Measurements from ENCODE around the gene GLI3.

DNA sequence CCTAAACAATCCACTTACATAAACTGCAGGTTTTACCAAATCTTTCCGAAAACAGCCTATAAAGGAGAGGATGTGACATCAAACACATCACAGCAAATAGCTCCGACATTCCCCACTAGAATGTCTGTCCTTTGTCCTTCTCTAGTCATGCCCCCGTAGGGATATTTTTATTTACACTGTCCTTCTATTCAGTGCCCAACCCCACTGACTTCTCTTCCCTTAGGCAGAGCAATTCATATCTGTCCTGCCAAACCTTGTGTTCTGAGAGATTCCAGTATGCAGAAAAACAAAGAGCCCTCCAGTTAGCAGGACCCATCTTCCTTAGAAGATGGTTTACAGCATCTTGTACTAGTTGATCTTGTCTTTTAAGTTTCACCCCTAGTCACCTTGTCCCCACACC is 5.4 kb upstream of the GLI3 start:
- TF ChIP-seq FOXM1 (IDR thresholded peaks at IDR 0.05; ENCODE audit: low read depth) (no peak), JUND (IDR thresholded peaks at IDR 0.05) (no peak), EP300 (IDR thresholded peaks at IDR 0.05; ENCODE audit: borderline replicate concordance in 1 of 2, low read depth in 1 of 2, low read length in 1 of 2) (no peak), ZBTB33 (IDR thresholded peaks at IDR 0.05; ENCODE audit: borderline replicate concordance, low read depth) (no peak), GABPA (IDR thresholded peaks at IDR 0.05; ENCODE audit: low read depth) (no peak), FOSL2 (IDR thresholded peaks at IDR 0.05; ENCODE audit: borderline replicate concordance, low read depth) (no peak), RAD21 (IDR thresholded peaks at IDR 0.05; ENCODE audit: low read length) (no peak), MAX (IDR thresholded peaks at IDR 0.05; ENCODE audit: low read depth) (no peak), RCOR1 (IDR thresholded peaks at IDR 0.05; ENCODE audit: low read length) (no peak), EZH2phosphoT487 (IDR thresholded peaks at IDR 0.05; ENCODE audit: borderline replicate concordance, low read depth) (no peak), RFX5 (IDR thresholded peaks at IDR 0.05; ENCODE audit: low read length) (no peak), ELF1 (IDR thresholded peaks at IDR 0.05) (no peak)
- TF ChIP-seq, protein P1, sequence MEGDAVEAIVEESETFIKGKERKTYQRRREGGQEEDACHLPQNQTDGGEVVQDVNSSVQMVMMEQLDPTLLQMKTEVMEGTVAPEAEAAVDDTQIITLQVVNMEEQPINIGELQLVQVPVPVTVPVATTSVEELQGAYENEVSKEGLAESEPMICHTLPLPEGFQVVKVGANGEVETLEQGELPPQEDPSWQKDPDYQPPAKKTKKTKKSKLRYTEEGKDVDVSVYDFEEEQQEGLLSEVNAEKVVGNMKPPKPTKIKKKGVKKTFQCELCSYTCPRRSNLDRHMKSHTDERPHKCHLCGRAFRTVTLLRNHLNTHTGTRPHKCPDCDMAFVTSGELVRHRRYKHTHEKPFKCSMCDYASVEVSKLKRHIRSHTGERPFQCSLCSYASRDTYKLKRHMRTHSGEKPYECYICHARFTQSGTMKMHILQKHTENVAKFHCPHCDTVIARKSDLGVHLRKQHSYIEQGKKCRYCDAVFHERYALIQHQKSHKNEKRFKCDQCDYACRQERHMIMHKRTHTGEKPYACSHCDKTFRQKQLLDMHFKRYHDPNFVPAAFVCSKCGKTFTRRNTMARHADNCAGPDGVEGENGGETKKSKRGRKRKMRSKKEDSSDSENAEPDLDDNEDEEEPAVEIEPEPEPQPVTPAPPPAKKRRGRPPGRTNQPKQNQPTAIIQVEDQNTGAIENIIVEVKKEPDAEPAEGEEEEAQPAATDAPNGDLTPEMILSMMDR (IDR thresholded peaks at IDR 0.05) = no peak

All from SK-N-SH (cell line).